Stomach (tissue), 4 donors: ENCODE data around the gene XRCC4.

Experiments used
- CTCF ChIP-seq, 7 experiments: fragments of 450-650 bp in 4 of 7; fragments of 200-600 bp in 3 of 7; sonication (generic) in 3 of 7; IDR thresholded peaks; one replicate each; pipeline ENCODE4 v1.5.1; 2016 to 2019; ENCODE audit warnings: antibody characterized with exemption in 7 of 7, control low read depth in 2 of 7, mild to moderate bottlenecking in 1 of 7
- POLR2A ChIP-seq, 4 donors: fragments of 450-650 bp; IDR thresholded peaks; one replicate each; pipeline ENCODE4 v1.6.1; 2016; ENCODE audit warnings: antibody characterized with exemption in 4 of 4, control low read depth in 2 of 4, mild to moderate bottlenecking in 1 of 4, moderate library complexity in 1 of 4

- TF ChIP-seq CTCF (IDR thresholded peaks at IDR 0.05) (no peak), POLR2A (IDR thresholded peaks at IDR 0.05) (no peak)
Observed at GRCh38 chr5:83204651-83205050, 127.3 kb downstream of the XRCC4 start.
